ENCODE measurements around the gene PCBP3. TPM values are rescaled to one million over a fixed set of nuclear protein-coding genes. Genes with fewer than 3 reads are reported as not detected.

PCBP3 gene
- total RNA-seq, 1 experiment from 2014 or later: 10.9 TPM

GRCh38 chr21:45898781-45899180 lies 255.3 kb downstream of the PCBP3 start:
- no peak for TF ChIP-seq CTCF (conservative IDR thresholded peaks at IDR 0.05)
- Histone ChIP-seq H3K79me2 (ENCODE audit: insufficient read depth, low read length) (no peaks in the 10 kb centered on the region), H2AFZ (ENCODE audit: low read length) (no peak overlapping the region), H2BK5ac (ENCODE audit: insufficient read length, low read length) (no peak overlapping the region), H4K20me1 (ENCODE audit: control insufficient read depth, insufficient read depth, insufficient read length) (no peaks in the 10 kb centered on the region), H2BK12ac (ENCODE audit: insufficient read length, low read depth, low read length) (no peak overlapping the region), H3K56ac (ENCODE audit: insufficient read length, low read depth, low read length) (no peak overlapping the region), H3K27ac (ENCODE audit: insufficient read length, low read depth, low read length) (no peak overlapping the region), H3K18ac (ENCODE audit: insufficient read length, low read depth, low read length) (no peak overlapping the region), H3K23ac (ENCODE audit: insufficient read length, low read depth, low read length) (no peak overlapping the region), H3K9ac (ENCODE audit: extremely low read depth, insufficient read length, low read length) (no peak overlapping the region), H3K4ac (ENCODE audit: low read depth, low read length) (no peak overlapping the region), H2BK20ac (ENCODE audit: low read depth, low read length, poor library complexity, severe bottlenecking) (no peak overlapping the region), H3K79me1 (ENCODE audit: insufficient read depth, low read depth, low read length, poor library complexity, severe bottlenecking) (no peaks in the 10 kb centered on the region), H3K27me3 (ENCODE audit: insufficient read depth, low read length) (no peaks in the 10 kb centered on the region), H3K4me1 (ENCODE audit: insufficient read depth, low read length) (no peaks in the 10 kb centered on the region), H4K8ac (replicated peaks; ENCODE audit: insufficient read length, low read depth, low read length) (no peak overlapping the region), H3K9me3 (ENCODE audit: control insufficient read depth, low read depth, low read length) (no peaks in the 10 kb centered on the region), H4K91ac (ENCODE audit: insufficient read length, low read depth, low read length) (no peak overlapping the region), H2BK15ac (ENCODE audit: low read depth, low read length) (no peak overlapping the region), H3K4me2 (ENCODE audit: insufficient read depth, insufficient read length, low read length) (no peak overlapping the region), H3T11ph (ENCODE audit: low read length) (no peak overlapping the region), H2AK5ac (ENCODE audit: insufficient read length, low read length) (no peak overlapping the region), H2BK120ac (ENCODE audit: low read depth, low read length, poor library complexity, severe bottlenecking) (no peak overlapping the region), H3K23me2 (ENCODE audit: insufficient read length, low read depth, low read length, poor library complexity, severe bottlenecking) (no peaks in the 10 kb centered on the region), H4K5ac (ENCODE audit: insufficient read length, low read depth, low read length) (no peak overlapping the region), H3K14ac (ENCODE audit: insufficient read depth, low read length) (no peak overlapping the region)
- no peak overlapping the region for H3K4me3 Mint-ChIP-seq
- WGBS (ENCODE audit: extremely low coverage, insufficient read length, low lambda C conversion rate): no CpG with 5 or more reads among the region's 24 CpGs
- no peak overlapping the region for H3K27ac Mint-ChIP-seq
- peaks cover 0 to 5% (median 3%) of the 10 kb centered on the region in 3 experiments; a peak in 2 of 7 replicates for H3K36me3 Mint-ChIP-seq (ENCODE audit: insufficient read depth in 1 of 3, low read depth in 3 of 3)
- 0 out of 4 replicates have a peak, but pooled peaks cover 0 to 3% of the 10 kb centered on the region in 2 experiments for H3K4me1 Mint-ChIP-seq
- no peak for DNase-seq
- H3K27me3 Mint-ChIP-seq (ENCODE audit: low read depth): peaks cover 6% of the 10 kb centered on the region
- no peaks in the 10 kb centered on the region for H3K9me3 Mint-ChIP-seq
